Stimulated activated CD4-positive, alpha-beta T cell treated with anti-CD3 and anti-CD28 coated beads, Interleukin-4, amount 100 ng/mL, for 1 hour (primary cell): ENCODE data around the gene CCDC51.
A peak's percentile ranks its signal among the peaks of the same experiment; 100 is the strongest.
"Not testable (repeated sequence)": the region's sequence is repeated elsewhere in the genome, so short reads cannot be mapped to it uniquely, and the experiment has no call there.

Source experiments
- DNase-seq: peaks from one replicate; pipeline ENCODE4 v3.0.0-alpha.2; 2020

Gene CCDC51

GRCh38 chr3:48404440-48405342 lies 35.2 kb downstream of the CCDC51 start:
- no peak for DNase-seq

DNA sequence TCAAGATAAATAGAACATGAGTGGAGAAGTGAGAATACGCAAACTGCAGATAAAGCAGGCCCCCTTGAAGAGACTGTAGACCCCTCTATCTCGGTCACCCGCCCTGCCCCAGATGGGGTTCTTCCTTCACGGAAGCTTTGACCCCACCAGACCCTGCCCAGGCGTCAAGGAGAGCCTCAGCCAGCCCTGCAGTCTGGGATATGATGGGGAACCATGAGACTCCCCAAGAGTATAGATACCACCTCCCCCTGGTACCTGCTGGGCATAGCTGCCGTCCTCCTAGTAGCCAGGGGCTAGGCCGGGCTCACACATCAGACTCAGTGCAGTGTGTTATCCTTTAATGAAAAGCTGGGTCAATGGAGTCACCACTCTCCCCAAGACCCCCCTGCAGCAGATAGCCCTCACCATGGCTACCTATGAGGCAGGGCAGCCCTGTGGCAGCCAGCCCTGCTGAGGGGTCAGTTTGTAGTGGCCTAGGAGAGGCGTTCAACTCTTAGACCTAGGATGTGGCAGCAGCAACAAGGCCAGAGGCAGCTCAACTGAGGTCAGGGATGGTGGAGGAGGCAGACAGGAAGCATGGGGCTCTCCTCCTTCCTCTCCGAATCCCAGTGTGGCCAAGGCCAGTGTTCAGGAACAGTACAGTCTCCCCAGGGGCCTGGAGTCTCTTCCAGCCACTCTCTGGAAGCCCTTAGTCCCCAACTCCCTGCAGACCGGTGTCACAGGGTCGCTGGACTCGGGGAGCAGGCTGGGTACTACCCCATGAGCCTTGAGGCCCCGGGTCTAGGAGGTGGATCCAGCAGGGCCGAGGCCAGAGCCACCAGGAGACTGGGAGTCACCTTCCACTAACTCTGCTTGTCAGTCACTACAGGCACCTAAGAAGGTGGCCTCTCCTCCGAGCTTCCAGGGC lies 36.1 kb downstream of the CCDC51 start:
- no peak for DNase-seq

GRCh38 chr3:48402907-48403306 lies 37.0 kb downstream of the CCDC51 start:
- DNase-seq: no peak

GRCh38 chr3:48402281-48402732 lies 37.6 kb downstream of the CCDC51 start:
- DNase-seq: no peak

DNA sequence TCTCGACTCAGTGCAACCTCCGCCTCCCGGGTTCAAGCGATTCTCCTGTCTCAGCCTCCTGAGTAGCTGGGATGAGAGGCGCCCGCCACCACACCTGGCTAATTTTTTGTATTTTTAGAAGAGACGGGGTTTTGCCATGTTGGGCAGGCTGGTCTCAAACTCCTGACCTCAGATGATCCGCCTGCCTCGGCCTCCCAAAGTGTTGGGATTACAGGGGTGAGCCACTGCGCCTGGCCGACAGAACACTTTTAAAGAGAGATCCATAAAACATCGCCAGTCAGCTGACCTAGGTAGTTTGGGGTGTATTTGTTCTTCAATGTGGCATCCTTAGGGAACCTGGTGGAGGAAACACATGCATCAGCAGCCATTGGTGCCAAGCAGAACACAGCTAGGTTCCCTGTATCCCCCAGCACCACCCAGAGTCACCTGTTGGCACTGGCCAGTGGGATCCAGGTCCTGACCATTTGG lies 38.5 kb downstream of the CCDC51 start:
- DNase-seq: not testable (repeated sequence)

DNA sequence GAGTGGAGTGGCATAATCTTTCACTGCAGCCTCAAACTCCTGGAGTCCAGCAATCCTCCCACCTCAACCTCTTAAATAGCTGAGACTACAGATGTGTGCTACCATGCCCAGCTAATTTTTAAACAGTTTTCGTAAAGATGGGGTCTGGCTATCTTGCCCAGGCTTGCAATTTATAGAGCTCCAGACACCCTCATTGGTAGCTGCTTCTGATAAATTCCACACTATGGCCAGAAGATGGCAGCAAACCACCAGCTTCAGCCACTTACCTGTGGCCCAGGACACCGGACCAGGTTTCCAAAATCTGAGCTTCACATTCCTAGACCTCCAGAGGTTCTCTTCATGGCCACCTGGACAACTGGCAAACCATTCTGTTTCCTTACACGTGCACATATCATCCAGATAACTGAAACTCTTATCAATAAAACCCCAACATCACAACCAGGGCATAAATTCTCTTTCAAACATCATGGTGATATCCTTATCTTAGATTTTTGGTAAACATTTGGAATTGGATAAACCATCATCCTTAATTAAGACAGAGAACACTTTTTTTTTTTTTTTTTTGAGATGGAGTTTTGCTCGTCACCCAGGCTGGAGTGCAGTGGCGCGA lies 39.0 kb downstream of the CCDC51 start:
- peak; percentile 49 for DNase-seq

- no peak for DNase-seq
Measured at GRCh38 chr3:48399387-48400172, 40.3 kb downstream of the CCDC51 start.

- DNase-seq: no peak
Measured at GRCh38 chr3:48398701-48399386, 41.1 kb downstream of the CCDC51 start.

GRCh38 chr3:48397767-48398681 lies 41.9 kb downstream of the CCDC51 start:
- no peak for DNase-seq

DNA sequence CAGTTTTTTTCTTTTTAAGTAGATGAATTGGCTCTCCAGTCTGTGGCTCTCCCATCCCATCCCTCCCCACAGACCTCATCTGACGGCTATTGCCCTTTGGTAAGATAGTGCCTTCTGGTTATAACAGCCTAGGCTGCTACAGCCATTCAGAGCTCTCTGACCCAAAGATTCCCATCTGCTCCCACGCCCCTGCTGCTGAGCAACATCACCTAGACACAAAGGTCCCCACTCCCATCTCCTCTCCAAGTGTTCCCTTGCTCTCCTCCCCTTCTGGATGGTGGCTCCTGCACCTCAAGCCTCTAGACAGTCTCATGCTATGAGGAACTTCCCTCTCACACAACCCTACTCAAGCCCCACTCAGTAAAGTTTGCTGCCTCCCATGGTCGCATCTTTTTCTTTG lies 44.2 kb downstream of the CCDC51 start:
- DNase-seq: no peak

DNA sequence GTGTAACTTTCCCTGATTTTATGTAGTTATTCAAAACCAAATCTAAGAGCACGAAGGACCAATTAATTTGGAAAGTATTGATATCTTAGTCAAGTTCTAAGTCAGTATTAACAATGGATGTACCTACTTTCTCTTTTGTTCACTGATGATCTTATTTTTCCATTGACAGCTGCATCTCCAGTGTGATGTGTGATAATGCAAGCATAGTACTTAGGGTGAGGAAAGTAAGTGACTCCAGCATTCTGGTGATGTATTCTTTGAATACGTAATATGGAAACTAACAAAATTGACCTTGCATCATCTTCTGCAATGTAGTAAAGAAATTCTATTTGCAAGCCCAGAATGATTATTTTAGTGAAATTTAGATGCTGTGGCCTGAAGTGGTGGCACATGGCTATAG lies 45.5 kb downstream of the CCDC51 start:
- DNase-seq: no peak

DNA sequence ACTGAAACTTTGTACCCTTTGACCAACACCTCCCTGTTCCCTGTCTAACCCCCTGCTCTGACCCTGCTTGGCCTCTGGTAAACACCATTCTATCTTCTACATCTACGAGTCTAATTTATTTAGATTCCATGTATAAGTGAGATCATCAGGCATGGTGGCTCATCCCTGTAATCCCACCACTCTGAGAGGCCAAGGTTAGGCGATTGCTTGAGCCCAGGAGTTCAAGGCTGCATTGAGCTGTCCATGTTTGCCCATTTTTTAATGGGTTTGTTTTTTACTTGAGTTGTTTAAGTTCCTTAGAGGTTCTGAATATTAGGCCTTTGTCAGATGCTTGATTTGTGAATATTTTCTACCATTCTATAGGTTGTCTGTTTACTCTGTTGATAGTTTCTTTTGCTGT lies 51.0 kb downstream of the CCDC51 start:
- DNase-seq: no peak

GRCh38 chr3:48387634-48388033 lies 52.3 kb downstream of the CCDC51 start:
- DNase-seq: no peak
